AG04450 (cell line): ENCODE results near the gene ZNF433. TPM values are rescaled to one million over a fixed set of nuclear protein-coding genes. Genes with fewer than 3 reads are reported as not detected.

Experiments
- CTCF ChIA-PET: fragments of 300-600, 350-600 bp; formaldehyde crosslinking; extraction: SDS; loops from one replicate; lab custom pipeline; 2022; ENCODE audit warnings: antibody characterized with exemption, inconsistent platforms; lab: Charles Lee
- POLR2A ChIA-PET: fragments of 350-600 bp; formaldehyde crosslinking; extraction: SDS; loops from one replicate; lab custom pipeline; 2021; ENCODE audit warnings: antibody characterized with exemption, inconsistent platforms; lab: Yijun Ruan, JAX
- DNase-seq: peaks from one replicate; pipeline ENCODE4 v3.0.0-alpha.2; 2011; ENCODE audit warnings: low read depth, low spot score
- H3K27ac ChIP-seq: one replicate; pipeline ENCODE4 v1.5.1; 2012; ENCODE audit warnings: low read depth, low read length, control low read depth
- H3K27me3 ChIP-seq: one replicate; pipeline ENCODE4 v1.6.0; 2012; ENCODE audit warnings: low read length; ENCODE audit not compliant: control insufficient read depth, insufficient read depth
- H3K4me3 ChIP-seq: 2 replicates; pipeline ENCODE4 v1.5.1; 2011; ENCODE audit warnings: mild to moderate bottlenecking, low read depth, low read length, control low read depth
- H3K9me3 ChIP-seq: 2 replicates; pipeline ENCODE4 v1.5.1; 2012; ENCODE audit warnings: low read length; ENCODE audit not compliant: control insufficient read depth, insufficient read depth
- polyA plus RNA-seq: library from polyadenylated mRNA; depleted of rRNA; stranded (reverse); fragments of >200 nt; gene quantifications from 2 replicates; pipeline ENCODE4 v1.2.3, GENCODE V29; 2011
- TF ChIP-seq, protein P1 (sequence below): IDR thresholded peaks from 2 replicates; pipeline ENCODE4 v1.5.1; 2011; ENCODE audit warnings: low read depth, low read length, control low read depth, inconsistent platforms

Gene ZNF433
- polyA plus RNA-seq, 1 experiment: 5.6 TPM

- H3K27ac ChIP-seq: no peak overlapping the region
- POLR2A ChIA-PET: no interaction called here
- TF ChIP-seq, protein P1, sequence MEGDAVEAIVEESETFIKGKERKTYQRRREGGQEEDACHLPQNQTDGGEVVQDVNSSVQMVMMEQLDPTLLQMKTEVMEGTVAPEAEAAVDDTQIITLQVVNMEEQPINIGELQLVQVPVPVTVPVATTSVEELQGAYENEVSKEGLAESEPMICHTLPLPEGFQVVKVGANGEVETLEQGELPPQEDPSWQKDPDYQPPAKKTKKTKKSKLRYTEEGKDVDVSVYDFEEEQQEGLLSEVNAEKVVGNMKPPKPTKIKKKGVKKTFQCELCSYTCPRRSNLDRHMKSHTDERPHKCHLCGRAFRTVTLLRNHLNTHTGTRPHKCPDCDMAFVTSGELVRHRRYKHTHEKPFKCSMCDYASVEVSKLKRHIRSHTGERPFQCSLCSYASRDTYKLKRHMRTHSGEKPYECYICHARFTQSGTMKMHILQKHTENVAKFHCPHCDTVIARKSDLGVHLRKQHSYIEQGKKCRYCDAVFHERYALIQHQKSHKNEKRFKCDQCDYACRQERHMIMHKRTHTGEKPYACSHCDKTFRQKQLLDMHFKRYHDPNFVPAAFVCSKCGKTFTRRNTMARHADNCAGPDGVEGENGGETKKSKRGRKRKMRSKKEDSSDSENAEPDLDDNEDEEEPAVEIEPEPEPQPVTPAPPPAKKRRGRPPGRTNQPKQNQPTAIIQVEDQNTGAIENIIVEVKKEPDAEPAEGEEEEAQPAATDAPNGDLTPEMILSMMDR: no peak
- no peak for DNase-seq
- no peak overlapping the region for H3K4me3 ChIP-seq
- CTCF ChIA-PET: interaction anchor here (0.7 to 1.2 kb wide), 2 partner anchors 12 to 93 kb away, joined by 3 to 6 read pairs; no protein-coding TSS in a partner anchor
- no peaks in the 10 kb centered on the region for H3K27me3 ChIP-seq
- peaks cover 35% of the 10 kb centered on the region for H3K9me3 ChIP-seq
Measured at GRCh38 chr19:12047868-12048267, 12.4 kb upstream of the ZNF433 start.

GRCh38 chr19:12043752-12044422, 8.4 kb upstream of the ZNF433 start:
- DNase-seq: no peak
- Histone ChIP-seq H3K4me3 (no peak overlapping the region), H3K27me3 (no peaks in the 10 kb centered on the region), H3K9me3 (peaks cover 56% of the 10 kb centered on the region), H3K27ac (no peak overlapping the region)
- CTCF ChIA-PET: interaction anchor here (0.8 kb wide), 1 partner anchor 16 kb away, joined by 3 read pairs; no protein-coding TSS in a partner anchor
- TF ChIP-seq, protein P1: no peak
- POLR2A ChIA-PET: no interaction called here

GRCh38 chr19:12042893-12043292, 7.4 kb upstream of the ZNF433 start:
- DNase-seq: no peak
- TF ChIP-seq, protein P1: no peak
- ChIA-PET CTCF (no interaction called here), POLR2A (no interaction called here)
- peaks cover 48% of the 10 kb centered on the region for H3K9me3 ChIP-seq
- H3K4me3 ChIP-seq: no peak overlapping the region
- H3K27ac ChIP-seq: no peak overlapping the region
- no peaks in the 10 kb centered on the region for H3K27me3 ChIP-seq

- ChIA-PET CTCF (interaction anchor here (0.9 to 2.0 kb wide), 5 partner anchors 25 to 111 kb away, joined by 4 to 8 read pairs (median 6); partner anchors contain the start of gene ZNF700), POLR2A (interaction anchor here (0.9 to 1.8 kb wide), 4 partner anchors 11 to 46 kb away, joined by 3 to 8 read pairs (median 4); partner anchors contain the start of gene ZNF878)
- peaks cover 18% of the 10 kb centered on the region for H3K9me3 ChIP-seq
- TF ChIP-seq, protein P1: no peak
- H3K27me3 ChIP-seq: no peaks in the 10 kb centered on the region
- no peak for DNase-seq
- no peak overlapping the region for H3K27ac ChIP-seq
- peak overlapping the region; percentile 89 for H3K4me3 ChIP-seq
Measured at GRCh38 chr19:12034620-12035019, 859 bp downstream of the ZNF433 start.

- ChIA-PET POLR2A (interaction anchor here (1.3 kb wide), 1 partner anchor 46 kb away, joined by 4 read pairs; no protein-coding TSS in a partner anchor), CTCF (interaction anchor here (0.9 to 2.0 kb wide), 3 partner anchors 25 to 111 kb away, joined by 4 to 7 read pairs (median 6); no protein-coding TSS in a partner anchor)
- Histone ChIP-seq H3K27me3 (no peaks in the 10 kb centered on the region), H3K9me3 (peaks cover 18% of the 10 kb centered on the region), H3K27ac (no peak overlapping the region), H3K4me3 (peak overlapping the region; percentile 89)
- DNase-seq: no peak
- TF ChIP-seq, protein P1: no peak
Measured at GRCh38 chr19:12034198-12034597, 1.3 kb downstream of the ZNF433 start.
